COR-L47 (cell line): ENCODE results near the gene VAC14.

ENCODE experiments used
- DNase-seq: peaks from one replicate; lab custom pipeline; 2025; lab: John Stamatoyannopoulos, UW

VAC14 gene

DNA sequence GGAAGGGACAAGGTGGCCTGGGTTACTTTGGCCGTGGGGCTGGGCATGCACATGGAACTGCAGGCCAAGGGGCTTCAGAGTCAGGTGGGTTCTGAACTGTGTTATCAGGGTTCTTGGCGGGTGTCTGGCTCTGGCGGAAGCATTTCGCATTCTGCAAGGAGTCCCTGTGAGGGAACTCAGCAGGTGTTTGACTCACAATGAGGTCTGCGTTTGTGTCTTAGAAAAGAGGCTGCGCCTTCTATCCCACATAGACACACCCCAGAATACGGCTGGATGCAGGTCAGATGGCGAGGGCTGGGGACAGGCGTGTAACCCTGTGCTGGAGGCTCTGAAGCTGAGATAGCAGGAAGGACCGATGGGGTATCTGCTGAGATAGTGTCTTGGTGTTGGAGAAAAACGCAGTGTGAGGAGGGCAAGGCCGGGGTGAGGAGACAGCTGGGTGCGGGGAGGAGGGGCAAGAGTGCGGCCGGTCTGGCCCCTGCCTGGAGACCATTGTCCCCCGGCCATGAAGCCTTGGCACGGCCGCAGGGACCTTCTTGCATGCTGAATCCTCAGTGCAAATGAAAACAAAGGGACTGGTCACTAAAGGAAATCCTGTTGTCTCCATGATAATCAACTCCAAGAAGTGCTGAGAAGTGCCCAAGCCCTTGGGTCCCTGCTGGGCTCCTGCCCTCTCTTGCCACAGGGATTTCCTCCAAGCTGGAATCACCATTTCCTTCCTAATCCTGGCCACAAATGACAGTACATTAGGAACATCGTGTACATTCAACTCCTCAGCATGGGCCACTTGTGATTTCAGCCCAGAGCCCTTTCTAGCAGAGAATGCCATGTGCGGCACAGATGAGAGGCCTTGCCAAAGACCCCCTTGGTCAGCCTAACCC lies 92.4 kb downstream of the VAC14 start:
- no peak for DNase-seq

GRCh38 chr16:70706948-70707465 lies 94.0 kb downstream of the VAC14 start:
- no peak for DNase-seq

DNA sequence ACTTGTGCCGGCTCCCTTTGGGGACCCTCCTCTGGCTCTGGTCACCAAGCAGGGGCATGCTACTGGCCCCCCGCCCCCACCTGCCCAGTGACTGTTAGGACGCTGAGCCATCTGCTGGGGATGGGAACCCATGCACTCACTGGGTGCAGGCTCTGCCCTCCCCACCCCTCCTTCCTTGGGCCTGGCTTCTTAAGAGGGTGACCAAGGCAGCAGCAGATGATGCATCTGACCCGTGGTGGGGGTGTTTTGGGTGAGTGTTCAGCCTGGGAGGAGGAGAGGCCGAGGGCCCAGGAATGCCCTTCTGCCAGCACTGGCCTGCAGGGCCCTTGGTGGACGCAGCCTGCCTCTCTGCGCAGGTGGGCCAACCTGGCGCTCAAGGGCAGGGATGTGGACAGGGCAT lies 95.9 kb downstream of the VAC14 start:
- DNase-seq: no peak

DNA sequence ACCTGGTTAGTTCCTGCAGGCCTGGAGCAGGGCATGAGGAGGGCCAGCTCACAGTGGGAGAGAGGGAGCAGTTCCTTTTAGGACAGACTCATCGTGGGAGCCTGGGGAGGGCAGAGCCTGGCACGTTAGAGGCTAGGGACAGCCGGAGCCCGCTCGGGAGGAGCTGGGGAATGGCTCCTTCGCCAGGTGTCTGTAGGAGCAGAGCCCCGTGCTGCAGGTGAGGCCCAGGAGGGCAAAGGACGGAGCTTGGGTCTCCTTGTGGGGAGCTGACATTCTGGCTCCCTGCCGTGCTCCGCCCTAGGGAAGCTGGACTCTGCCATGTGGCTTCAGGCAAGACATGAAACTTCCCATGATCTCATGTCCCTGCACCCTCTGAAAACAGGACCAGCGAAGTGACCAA lies 96.4 kb downstream of the VAC14 start:
- DNase-seq: no peak

GRCh38 chr16:70703835-70704381 lies 97.0 kb downstream of the VAC14 start:
- DNase-seq: no peak

GRCh38 chr16:70703041-70703834 lies 97.7 kb downstream of the VAC14 start:
- DNase-seq: no peak

- DNase-seq: no peak
These were observed 98.3 kb downstream of the VAC14 start for GRCh38 chr16:70702624-70703023.

GRCh38 chr16:70701998-70702397 lies 99.0 kb downstream of the VAC14 start:
- no peak for DNase-seq

GRCh38 chr16:70701596-70701995 lies 99.4 kb downstream of the VAC14 start:
- DNase-seq: no peak

DNA sequence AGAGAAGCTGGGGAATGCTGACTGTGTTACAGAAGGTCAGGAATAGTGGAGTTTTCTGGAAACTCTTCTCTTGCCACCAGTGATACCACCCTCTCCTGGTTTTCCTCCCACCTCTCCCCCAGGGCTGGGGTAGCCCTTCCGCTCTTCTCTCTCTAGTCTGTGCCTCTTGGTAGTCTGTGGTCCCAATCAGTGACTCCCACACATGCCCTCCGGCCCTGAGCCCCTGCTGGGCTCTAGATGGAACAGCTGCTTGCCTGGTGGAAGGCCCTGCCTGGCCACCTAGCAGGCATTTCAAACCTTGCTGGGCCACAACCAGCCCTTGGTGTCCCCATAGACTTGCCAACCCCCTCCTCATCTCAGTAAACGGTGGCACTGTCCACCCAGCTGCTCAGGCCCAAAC lies 99.9 kb downstream of the VAC14 start:
- no peak for DNase-seq

DNA sequence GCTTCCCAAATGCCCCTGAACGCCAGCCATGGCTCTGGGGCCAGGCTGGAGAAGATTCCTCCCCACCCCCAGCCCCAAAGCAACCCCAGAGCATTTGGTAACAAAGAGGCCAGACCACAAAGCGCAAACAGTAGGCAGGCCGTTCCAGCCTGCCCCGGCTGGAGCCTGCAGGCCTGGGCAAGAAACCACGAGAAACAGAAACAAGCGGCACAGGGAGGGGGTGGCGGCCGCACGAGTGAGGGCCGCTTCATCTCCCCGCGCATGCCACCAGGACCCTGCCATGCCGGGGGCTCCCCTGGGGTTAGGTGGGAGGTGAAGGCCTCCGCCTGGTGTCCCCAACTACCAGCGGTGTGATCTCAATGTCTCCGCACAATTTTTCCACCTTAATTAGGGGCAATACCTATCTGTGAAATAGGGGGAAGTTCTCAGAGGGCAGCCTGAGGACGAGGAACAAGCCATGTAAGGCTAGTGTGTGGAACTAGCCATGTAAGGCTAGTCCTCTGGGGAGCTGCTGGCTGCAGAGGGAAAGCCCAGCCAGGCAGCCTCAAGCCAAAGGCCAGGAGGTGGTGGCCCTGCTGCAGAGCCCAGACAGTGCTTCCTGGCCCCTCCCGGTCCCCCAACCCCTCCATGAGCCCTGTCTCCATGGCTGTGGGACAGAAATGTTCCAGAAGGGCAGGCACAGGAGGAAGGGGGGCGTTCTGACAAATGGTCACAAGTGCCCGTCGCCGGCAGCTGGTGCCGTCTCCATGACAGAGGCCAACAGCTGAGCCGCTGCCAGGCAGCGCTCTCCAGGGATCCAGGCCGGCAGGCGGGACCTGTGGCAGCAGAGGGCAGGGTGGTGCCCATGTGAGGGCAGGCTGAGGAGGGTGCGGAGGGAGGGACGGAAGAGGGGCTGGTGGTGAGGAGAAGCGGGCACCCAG lies 100.6 kb downstream of the VAC14 start:
- DNase-seq: no peak

- no peak for DNase-seq
These were observed 101.3 kb downstream of the VAC14 start for GRCh38 chr16:70699696-70700095.

DNA sequence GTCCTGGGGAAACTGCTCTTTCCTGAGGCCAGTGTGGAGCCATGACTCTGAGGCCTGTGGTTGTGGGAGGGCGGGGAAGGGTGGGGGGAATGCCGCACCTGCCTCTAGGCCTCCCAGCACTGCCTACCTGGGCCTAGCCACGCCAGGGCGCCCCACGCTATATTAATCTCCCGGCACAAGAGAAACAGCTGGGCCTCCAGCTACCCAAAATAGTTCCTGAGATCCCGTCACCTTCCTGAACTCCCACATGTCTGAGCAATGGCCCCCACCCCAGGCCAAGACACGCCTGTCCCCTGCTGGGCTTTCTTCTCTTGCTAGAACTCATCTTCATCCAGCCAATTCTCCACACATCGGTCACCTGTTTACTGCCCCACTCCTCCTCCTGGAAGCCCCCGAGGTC lies 102.1 kb downstream of the VAC14 start:
- DNase-seq: no peak

DNA sequence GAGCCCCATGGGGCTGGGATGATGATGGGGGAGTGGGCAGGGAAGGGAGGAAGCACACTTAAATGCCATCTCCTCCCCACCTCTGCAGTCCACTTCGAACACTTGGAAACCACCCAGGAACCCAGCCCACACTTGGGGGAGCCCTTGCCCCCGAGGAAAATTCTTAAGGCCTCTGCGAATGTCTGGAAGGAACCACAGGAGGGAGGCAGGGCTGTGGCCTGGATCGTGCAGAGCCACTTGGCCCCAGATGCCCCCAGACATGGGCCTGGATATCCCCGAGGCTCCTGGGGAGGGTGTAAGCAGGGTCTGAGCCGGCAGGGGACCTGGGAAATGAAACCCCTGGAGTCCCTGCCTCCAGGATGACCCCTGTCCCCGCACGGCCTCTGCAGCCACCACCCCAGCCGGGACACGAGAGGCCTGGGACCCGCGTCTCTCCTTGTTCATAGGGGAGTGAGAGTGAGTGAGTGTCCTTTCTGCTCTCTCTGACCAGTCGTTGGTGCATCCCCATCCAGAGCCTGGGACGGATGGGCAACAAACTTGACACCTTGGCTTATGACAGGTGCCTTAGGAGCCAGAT lies 103.3 kb downstream of the VAC14 start:
- DNase-seq: no peak

DNA sequence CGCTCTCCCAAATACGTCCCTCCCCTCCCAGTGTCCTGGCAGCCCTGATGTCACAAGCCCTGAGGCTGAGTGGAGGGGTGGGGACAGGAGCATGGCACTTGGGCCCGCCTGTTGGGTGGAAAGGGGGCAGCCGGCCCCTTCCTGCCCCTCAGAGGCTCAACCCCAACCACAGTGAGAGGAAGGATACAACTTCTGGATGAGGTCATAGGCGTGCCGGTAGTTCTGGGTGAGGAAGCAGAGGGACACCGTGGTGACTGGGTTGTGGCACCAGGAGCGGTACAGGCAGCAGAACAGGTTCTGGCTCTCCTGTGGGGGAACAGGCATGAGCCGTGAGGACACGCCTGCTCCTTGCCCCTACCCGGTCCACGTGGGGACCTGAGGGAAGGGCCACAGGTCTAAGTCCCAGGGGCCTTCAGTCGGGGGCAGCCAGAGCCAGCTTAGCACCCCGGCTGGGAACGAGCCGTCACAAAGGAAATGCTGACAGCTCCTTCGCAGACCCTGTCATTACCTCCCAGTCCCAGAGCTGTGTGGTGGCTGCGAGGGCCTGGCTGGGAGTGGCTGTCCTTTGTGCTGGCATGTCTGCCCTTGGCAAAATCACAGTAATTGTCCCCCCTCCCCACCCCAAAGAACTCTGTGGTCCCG lies 103.9 kb downstream of the VAC14 start:
- DNase-seq: no peak

DNA sequence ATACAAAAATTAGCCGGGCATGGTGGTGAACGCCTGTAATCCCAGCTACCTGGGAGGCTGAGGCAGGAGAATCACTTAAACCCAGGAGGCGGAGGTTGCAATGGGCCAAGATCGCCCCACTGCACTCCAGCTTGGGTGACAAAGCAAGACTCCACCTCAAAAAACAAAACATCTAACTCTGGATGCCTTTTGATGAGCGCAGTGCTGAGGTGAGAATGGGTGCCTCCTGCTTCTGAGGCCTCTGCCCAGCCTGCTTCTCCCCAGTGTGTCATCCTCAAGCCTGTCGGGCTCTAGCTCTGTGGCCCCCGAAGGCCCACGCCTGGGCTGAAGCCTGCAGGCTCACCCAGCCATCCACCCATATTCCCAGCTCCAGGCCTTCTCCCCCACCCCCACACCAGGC lies 104.6 kb downstream of the VAC14 start:
- DNase-seq: no peak

DNA sequence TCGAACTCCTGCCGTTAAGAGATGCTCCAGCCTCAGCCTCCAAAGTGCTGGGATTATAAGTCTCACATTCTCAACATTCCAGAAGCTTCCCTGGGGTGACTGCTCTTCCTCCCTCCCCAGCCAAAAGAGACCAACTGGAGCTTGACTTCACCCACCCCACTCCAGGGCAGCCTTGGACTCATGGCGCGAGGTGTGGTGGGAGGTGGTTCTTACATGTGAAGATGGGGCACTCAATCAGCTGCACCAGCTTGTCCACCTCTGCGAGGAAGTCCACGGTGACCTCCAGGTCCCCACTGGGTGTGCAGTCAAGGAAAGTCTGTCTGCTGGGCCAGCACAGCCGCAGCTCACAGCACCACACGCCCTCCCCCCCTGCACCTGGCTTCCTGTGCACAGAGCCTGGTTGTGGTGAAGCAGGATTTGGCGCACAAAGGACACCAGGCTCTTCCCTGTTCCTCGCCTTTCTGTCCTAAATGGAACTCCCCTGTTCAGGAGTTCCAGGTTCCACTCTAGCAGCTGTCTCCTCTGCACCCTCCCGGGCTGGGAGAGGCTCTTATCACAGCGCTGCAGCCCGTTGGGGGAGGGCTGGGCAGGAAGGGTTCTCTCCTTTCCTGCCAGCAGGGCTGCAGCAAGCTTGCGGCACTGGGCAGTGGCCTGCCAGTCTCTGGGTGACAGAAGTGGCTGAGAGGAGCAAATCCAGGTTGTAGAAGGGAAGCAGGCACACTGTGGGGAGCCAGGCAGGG lies 105.5 kb downstream of the VAC14 start:
- no peak for DNase-seq

- no peak for DNase-seq
These were observed 106.1 kb downstream of the VAC14 start for GRCh38 chr16:70694868-70695218.

GRCh38 chr16:70694088-70694867 lies 106.7 kb downstream of the VAC14 start:
- no peak for DNase-seq
